Endothelial cell of umbilical vein (primary cell): ENCODE results near the gene DGKG. TPM values are rescaled to one million over a fixed set of nuclear protein-coding genes. Genes with fewer than 3 reads are reported as not detected.

Experiments used
- BruUV-seq: library from RNA; stranded (reverse); fragments of 400-500 nt; replicated peaks from 2 replicates; lab custom pipeline; 2021; lab: Mats Ljungman, UMichigan
- CTCF ChIA-PET: fragments of 300-600, 350-600 bp; sonication (Branson Sonifier 250); formaldehyde crosslinking; loops from one replicate; lab custom pipeline; 2021; ENCODE audit warnings: antibody characterized with exemption, inconsistent platforms; lab: Charles Lee
- POLR2A ChIA-PET: fragments of 300-600, 350-600 bp; sonication (Branson Sonifier 250); formaldehyde crosslinking; loops from one replicate; lab custom pipeline; 2021; ENCODE audit warnings: antibody characterized with exemption, inconsistent platforms; lab: Charles Lee
- DNase-seq: peaks from one replicate; pipeline ENCODE4 v3.0.0-alpha.2; 2011; ENCODE audit warnings: low read depth, low spot score
- FAIRE-seq: peaks from 2 replicates; lab custom pipeline; 2011; peaks lifted over from hg19 to GRCh38; lab: Jason Lieb, UNC
- H2AFZ ChIP-seq: 2 replicates; pipeline ENCODE4 v1.6.0; 2012; ENCODE audit warnings: low read depth, low read length, control low read depth, inconsistent platforms
- H3K27ac ChIP-seq: 2 replicates; pipeline ENCODE4 v1.5.1; 2011; ENCODE audit warnings: low read depth, mild to moderate bottlenecking, control low read depth, low read length, moderate library complexity; ENCODE audit not compliant: insufficient read depth
- H3K27me3 ChIP-seq, 2 experiments: 2 replicates each; pipeline versions ENCODE4 v1.6.0 to v1.6.1; 2011; ENCODE audit warnings: low read length in 2 of 2, mixed read lengths in 1 of 2; ENCODE audit not compliant: control insufficient read depth in 2 of 2, insufficient read depth in 2 of 2
- H3K36me3 ChIP-seq, 2 experiments: 2 replicates in 1 of 2; 3 replicates in 1 of 2; pipeline ENCODE4 v1.5.1; 2011; ENCODE audit warnings: low read length in 2 of 2, mild to moderate bottlenecking in 1 of 2, moderate library complexity in 1 of 2; ENCODE audit not compliant: control insufficient read depth in 2 of 2, insufficient read depth in 2 of 2; ENCODE audit errors: extremely low read depth in 1 of 2
- H3K4me1 ChIP-seq: 3 replicates; pipeline ENCODE4 v1.5.1; 2011; ENCODE audit warnings: mild to moderate bottlenecking, low read length; ENCODE audit not compliant: control insufficient read depth, insufficient read depth; ENCODE audit errors: extremely low read depth
- H3K4me2 ChIP-seq: 2 replicates; pipeline ENCODE4 v1.6.1; 2011; ENCODE audit warnings: low read length, control low read depth, mixed read lengths; ENCODE audit not compliant: insufficient read depth
- H3K4me3 ChIP-seq, 3 experiments: fragments of 200-600 bp in 1 of 3; sonication (generic), shearing (Covaris generic) in 1 of 3; replicated peaks in 1 of 3; 2 replicates each; pipeline ENCODE4 v1.5.1; 2011 to 2016; ENCODE audit warnings: control low read depth in 3 of 3, low read length in 3 of 3, mild to moderate bottlenecking in 2 of 3, inconsistent platforms in 1 of 3, low read depth in 1 of 3, moderate library complexity in 1 of 3; ENCODE audit not compliant: insufficient read depth in 1 of 3
- H3K79me2 ChIP-seq: 2 replicates; pipeline ENCODE4 v1.6.0; 2012; ENCODE audit warnings: low read length, inconsistent platforms; ENCODE audit not compliant: control insufficient read depth, insufficient read depth
- H3K9ac ChIP-seq: replicated peaks from 2 replicates; pipeline ENCODE3; 2011; ENCODE audit warnings: low read length, control low read depth; ENCODE audit not compliant: insufficient read depth; ENCODE audit errors: extremely low read depth
- H3K9me1 ChIP-seq: replicated peaks from 3 replicates; pipeline ENCODE4 v1.6.0; 2011; ENCODE audit warnings: mild to moderate bottlenecking, low read length; ENCODE audit not compliant: control insufficient read depth, insufficient read depth; ENCODE audit errors: extremely low read depth
- H3K9me3 ChIP-seq: replicated peaks from 2 replicates; pipeline ENCODE4 v1.5.1; 2012; ENCODE audit warnings: low read length, inconsistent platforms; ENCODE audit not compliant: control insufficient read depth, insufficient read depth
- H4K20me1 ChIP-seq: replicated peaks from 2 replicates; pipeline ENCODE3; 2011; ENCODE audit warnings: mild to moderate bottlenecking, low read length; ENCODE audit not compliant: control insufficient read depth, insufficient read depth; ENCODE audit errors: extremely low read depth
- CTCF ChIP-seq, 2 donors: IDR thresholded peaks; 1 replicate in 1 of 2; 2 replicates in 1 of 2; pipeline ENCODE4 v1.5.1; 2011; ENCODE audit warnings: low read length in 2 of 2, mild to moderate bottlenecking in 2 of 2, moderate library complexity in 2 of 2, control low read depth in 1 of 2, inconsistent platforms in 1 of 2, low read depth in 1 of 2; ENCODE audit not compliant: insufficient read depth in 1 of 2; ENCODE audit errors: extremely low read depth in 1 of 2
- EZH2 ChIP-seq: IDR thresholded peaks from 2 replicates; pipeline ENCODE4 v1.6.1; 2012; ENCODE audit warnings: borderline replicate concordance, low read depth, mild to moderate bottlenecking, moderate library complexity, low read length, inconsistent platforms; ENCODE audit not compliant: severe bottlenecking
- FOS ChIP-seq: IDR thresholded peaks from 2 replicates; pipeline ENCODE4 v1.6.1; 2011; ENCODE audit warnings: mild to moderate bottlenecking, low read length, moderate library complexity, borderline replicate concordance; ENCODE audit not compliant: insufficient read depth
- GATA2 ChIP-seq: IDR thresholded peaks from 2 replicates; pipeline ENCODE4 v1.7.0; 2011; ENCODE audit warnings: low read depth, mild to moderate bottlenecking, moderate library complexity, mixed read lengths, low read length; ENCODE audit not compliant: insufficient read length, insufficient read depth
- JUN ChIP-seq: IDR thresholded peaks from 2 replicates; pipeline ENCODE4 v1.6.1; 2011; ENCODE audit warnings: borderline replicate concordance, low read depth; ENCODE audit not compliant: insufficient read length, insufficient read depth
- MAX ChIP-seq: IDR thresholded peaks from 2 replicates; pipeline ENCODE4 v1.6.1; 2011; ENCODE audit not compliant: insufficient read depth, insufficient read length
- MYC ChIP-seq: IDR thresholded peaks from one replicate; pipeline ENCODE4 v1.6.1; 2011; ENCODE audit warnings: mild to moderate bottlenecking, low read depth, low read length
- POLR2A ChIP-seq: IDR thresholded peaks from 2 replicates; pipeline ENCODE4 v1.6.1; 2012; ENCODE audit warnings: low read depth, mild to moderate bottlenecking, control low read depth, low read length
- POLR2AphosphoS5 ChIP-seq: IDR thresholded peaks from 2 replicates; pipeline ENCODE4 v1.6.1; 2012; ENCODE audit warnings: low read depth, mild to moderate bottlenecking, control low read depth, low read length, moderate library complexity; ENCODE audit not compliant: insufficient read depth
- dilution Hi-C: fragments of 300-500 bp; cut with MboI; formaldehyde crosslinking; loops from one replicate; pipeline ENCODE4 v1.15.0; 2019; ENCODE audit warnings: low sequenced_read_pairs; ENCODE audit not compliant: extremely low pct_ligation_motif_present
- intact Hi-C: fragments of 100-400 bp; cut with micrococcal nuclease; formaldehyde crosslinking; loops from one replicate; pipeline ENCODE4 v1.10.0; 2022
- polyA plus RNA-seq, 4 experiments: library from polyadenylated mRNA; depleted of rRNA in 3 of 4; stranded (reverse) in 3 of 4; unstranded in 1 of 4; fragments of >200 nt; gene quantifications; 2 replicates each; pipeline versions ENCODE4 v1.2.1 to v1.2.3, GENCODE V29; 2011 to 2012; ENCODE audit warnings: missing spikeins in 1 of 4
- total RNA-seq: library from RNA; stranded (reverse); gene quantifications from 2 replicates; pipeline ENCODE4 v1.2.3, GENCODE V29; 2021

Gene DGKG
- total and polyA plus RNA-seq, 2 donors (not counting 3 experiments of a cell fraction or from before 2014, with no cell fraction given), result not detected

- Histone ChIP-seq H2AFZ (no peak overlapping the region), H4K20me1 (no peaks in the 10 kb centered on the region), H3K79me2 (peaks cover 29% of the 10 kb centered on the region), H3K36me3 (no peaks in the 10 kb centered on the region), H3K4me2 (no peak overlapping the region), H3K4me3 (no peak overlapping the region), H3K9ac (no peak overlapping the region), H3K4me1 (peaks cover 17% of the 10 kb centered on the region), H3K9me1 (no peaks in the 10 kb centered on the region), H3K27ac (no peak overlapping the region), H3K9me3 (no peaks in the 10 kb centered on the region), H3K27me3 (no peaks in the 10 kb centered on the region)
- TF ChIP-seq POLR2AphosphoS5, result no peak
- intact Hi-C loops (loop anchor here (5.0 to 10.0 kb wide), 7 partner anchors 137 to 1032 kb away; partner anchors contain the start of genes CRYGS, EIF4A2, RPL39L and SENP2), dilution Hi-C loops (no loop called here)
- FAIRE-seq, result no peak
- ChIA-PET CTCF (no interaction called here), POLR2A (no interaction called here)
- no peak for DNase-seq
- BruUV-seq, result no TSS peak
These were observed 256.5 kb downstream of the DGKG start for GRCh38 chr3:186105543-186105942.

GRCh38 chr3:186102687-186103086, 259.3 kb downstream of the DGKG start:
- FAIRE-seq (no peak), DNase-seq (no peak)
- BruUV-seq, result no TSS peak
- no peaks in the 10 kb centered on the region for H3K36me3 ChIP-seq
- no peak for TF ChIP-seq POLR2A
- TF ChIP-seq POLR2AphosphoS5, result no peak
- TF ChIP-seq CTCF (IDR thresholded peaks at IDR 0.05; ENCODE audit: extremely low read depth in 1 of 2, insufficient read depth in 1 of 2, low read depth in 1 of 2, low read length in 2 of 2), result no peak
- no peak for TF ChIP-seq MAX
- no peak for TF ChIP-seq FOS
- TF ChIP-seq JUN, result no peak
- no peak for TF ChIP-seq GATA2
- no peak for TF ChIP-seq EZH2
- TF ChIP-seq MYC, result no peak
- no peak overlapping the region for H3K9ac ChIP-seq
- ChIA-PET CTCF (interaction anchor here (0.7 kb wide), 1 partner anchor 15 kb away, joined by 3 read pairs; no protein-coding TSS in a partner anchor), POLR2A (no interaction called here)
- H3K4me2 ChIP-seq, result no peak overlapping the region
- intact Hi-C loops, result loop anchor here (10.0 kb wide), 2 partner anchors 368 to 982 kb away; no protein-coding TSS in a partner anchor
- dilution Hi-C loops, result no loop called here
- no peak overlapping the region for H2AFZ ChIP-seq
- no peak overlapping the region for H3K4me3 ChIP-seq
- peaks cover 14% of the 10 kb centered on the region for H3K4me1 ChIP-seq
- peaks cover 22% of the 10 kb centered on the region for H3K79me2 ChIP-seq
- H4K20me1 ChIP-seq, result no peaks in the 10 kb centered on the region
- no peaks in the 10 kb centered on the region for H3K9me3 ChIP-seq
- H3K9me1 ChIP-seq, result no peaks in the 10 kb centered on the region
- H3K27ac ChIP-seq, result no peak overlapping the region
- no peaks in the 10 kb centered on the region for H3K27me3 ChIP-seq
